HG02678 (cell line): ENCODE measurements around the gene AKIRIN1.
"Not testable (repeated sequence)": the region's sequence is repeated elsewhere in the genome, so short reads cannot be mapped to it uniquely, and the experiment has no call there.

Experiments used
- ATAC-seq: cut with Tn5 transposase; IDR thresholded peaks from one replicate; pipeline ENCODE4 v1.9.1; 2021; ENCODE audit warnings: mild to moderate bottlenecking, moderate library complexity; ENCODE audit not compliant: unreplicated experiment

AKIRIN1 gene

GRCh38 chr1:38994196-38994595, 3.1 kb downstream of the AKIRIN1 start:
- no peak for ATAC-seq

- no peak for ATAC-seq
These were observed 6.2 kb downstream of the AKIRIN1 start for GRCh38 chr1:38997034-38997900.

GRCh38 chr1:38997901-38998190, 6.8 kb downstream of the AKIRIN1 start:
- no peak for ATAC-seq

- ATAC-seq = no peak
These were observed 10.7 kb downstream of the AKIRIN1 start for GRCh38 chr1:39001516-39002421.

- ATAC-seq = no peak
These were observed 12.2 kb downstream of the AKIRIN1 start for GRCh38 chr1:39003281-39003680.

GRCh38 chr1:39003794-39004193, 12.7 kb downstream of the AKIRIN1 start:
- ATAC-seq = no peak

GRCh38 chr1:39006287-39006686, 15.2 kb downstream of the AKIRIN1 start:
- no peak for ATAC-seq

GRCh38 chr1:39006726-39007645, 15.9 kb downstream of the AKIRIN1 start:
- ATAC-seq = no peak

GRCh38 chr1:39014956-39015355, 23.9 kb downstream of the AKIRIN1 start:
- not testable (repeated sequence) for ATAC-seq

GRCh38 chr1:39016604-39017171, 25.6 kb downstream of the AKIRIN1 start:
- no peak for ATAC-seq

- ATAC-seq = no peak
These were observed 26.2 kb downstream of the AKIRIN1 start for GRCh38 chr1:39017266-39017665.

- ATAC-seq = not testable (repeated sequence)
These were observed 29.4 kb downstream of the AKIRIN1 start for GRCh38 chr1:39020494-39020893.

- ATAC-seq = no peak
These were observed 30.4 kb downstream of the AKIRIN1 start for GRCh38 chr1:39021426-39021825.

GRCh38 chr1:39023140-39023539, 32.1 kb downstream of the AKIRIN1 start:
- no peak for ATAC-seq

- peak; percentile 85 for ATAC-seq
These were observed 35.2 kb downstream of the AKIRIN1 start, which contains the start of gene NDUFS5 for GRCh38 chr1:39026051-39026865. Gene NDUFS5, plus strand, starts transcription at chr1:39026350. Its CDS starts 2,375 bp downstream, at chr1:39028725.

- no peak for ATAC-seq
These were observed 35.9 kb downstream of the AKIRIN1 start for GRCh38 chr1:39026866-39027507.

GRCh38 chr1:39034114-39034654, 43.1 kb downstream of the AKIRIN1 start:
- no peak for ATAC-seq

GRCh38 chr1:39036678-39037077, 45.6 kb downstream of the AKIRIN1 start:
- ATAC-seq = no peak

GRCh38 chr1:39043513-39043912, 52.4 kb downstream of the AKIRIN1 start:
- no peak for ATAC-seq
